ENCODE measurements around the gene USH2A. TPM values are rescaled to one million over a fixed set of nuclear protein-coding genes. Genes with fewer than 3 reads are reported as not detected.
"Not testable (repeated sequence)": the region's sequence is repeated elsewhere in the genome, so short reads cannot be mapped to it uniquely, and the experiment has no call there.

The USH2A gene
- total and polyA plus RNA-seq, 5 donors from 2014 or later = not detected

DNA sequence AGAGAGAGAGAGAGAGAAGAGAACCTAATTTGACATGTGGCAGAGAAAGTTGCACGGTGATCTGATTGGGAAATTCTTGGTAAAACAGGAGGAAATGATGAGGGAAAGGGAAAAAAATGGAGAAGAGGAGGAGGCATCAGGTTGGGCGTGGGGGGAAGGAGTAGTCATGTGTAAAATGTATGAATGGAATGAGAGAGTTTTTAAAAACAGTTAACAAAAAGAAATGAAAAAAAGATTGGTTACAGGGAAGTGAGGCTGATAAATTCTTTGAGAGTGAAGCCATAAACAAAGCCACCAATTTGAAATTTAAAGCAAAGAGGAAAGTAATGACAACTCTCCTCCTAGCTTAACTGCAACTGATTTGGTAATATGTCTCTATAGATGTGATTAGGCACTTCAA is 409.2 kb downstream of the USH2A start:
- H3K4me3 ChIP-seq (ENCODE audit: low read depth, low read length) = no peak overlapping the region
- ATAC-seq (ENCODE audit: low read depth in 2 of 2) = no peak
- H3K4me1 Mint-ChIP-seq = peaks cover 0 to 3% (median 1%) of the 10 kb centered on the region in 4 donors
- peak overlapping the region in 1 of 4 donors; percentile 32 for H3K4me3 Mint-ChIP-seq
- no peaks in the 10 kb centered on the region for H3K27me3 Mint-ChIP-seq
- no peaks in the 10 kb centered on the region for H3K4me1 ChIP-seq (ENCODE audit: control insufficient read depth, insufficient read depth, low read length, poor library complexity, severe bottlenecking)
- no peak overlapping the region for H3K27ac Mint-ChIP-seq
- peaks cover 2% of the 10 kb centered on the region for H3K36me3 Mint-ChIP-seq
- peaks cover 0 to 4% of the 10 kb centered on the region in 2 experiments for H3K9me3 ChIP-seq (ENCODE audit: control insufficient read depth in 2 of 2, low read length in 2 of 2)
- no peaks in the 10 kb centered on the region for H3K36me3 ChIP-seq (ENCODE audit: control insufficient read depth, insufficient read depth, low read length)
- peaks cover 5 to 26% (median 11%) of the 10 kb centered on the region in 7 donors for H3K9me3 Mint-ChIP-seq
- no peak for DNase-seq
- no peaks in the 10 kb centered on the region for H3K27me3 ChIP-seq (ENCODE audit: control insufficient read depth, insufficient read depth, low read length)
- H3K27ac ChIP-seq (ENCODE audit: insufficient read depth, low read length, poor library complexity, severe bottlenecking) = no peak overlapping the region

DNA sequence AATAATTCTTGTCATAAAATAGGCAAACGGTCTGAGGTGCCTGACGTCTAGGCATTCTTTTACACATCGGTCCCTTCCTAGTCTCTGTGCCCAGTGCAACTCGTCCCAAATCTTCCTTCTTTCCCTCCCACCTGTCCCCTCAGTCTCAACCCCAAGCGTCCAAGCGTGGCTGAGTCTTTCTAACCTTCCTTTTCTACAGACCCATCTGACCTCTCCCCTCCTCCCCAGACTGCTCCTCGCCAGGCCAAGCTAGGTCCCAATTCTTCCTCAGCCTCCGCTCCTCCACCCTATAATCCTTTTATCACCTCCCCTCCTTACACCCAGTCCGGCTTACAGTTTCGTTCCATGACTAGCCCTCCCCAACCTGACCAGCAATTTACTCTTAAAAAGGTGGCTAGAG is 413.8 kb downstream of the USH2A start:
- H3K4me1 Mint-ChIP-seq; H3K27ac ChIP-seq (ENCODE audit: insufficient read depth, low read length, poor library complexity, severe bottlenecking); H3K27me3 ChIP-seq (ENCODE audit: control insufficient read depth, insufficient read depth, low read length); H3K4me3 Mint-ChIP-seq; H3K27me3 Mint-ChIP-seq; H3K4me3 ChIP-seq (ENCODE audit: low read depth, low read length); ATAC-seq (ENCODE audit: low read depth in 2 of 2); H3K36me3 Mint-ChIP-seq; H3K9me3 ChIP-seq (ENCODE audit: control insufficient read depth in 2 of 2, low read length in 2 of 2); H3K27ac Mint-ChIP-seq; DNase-seq; H3K36me3 ChIP-seq (ENCODE audit: control insufficient read depth, insufficient read depth, low read length); H3K4me1 ChIP-seq (ENCODE audit: control insufficient read depth, insufficient read depth, low read length, poor library complexity, severe bottlenecking): not testable (repeated sequence)
- H3K9me3 Mint-ChIP-seq = peaks cover 1 to 26% (median 11%) of the 10 kb centered on the region in 7 donors

DNA sequence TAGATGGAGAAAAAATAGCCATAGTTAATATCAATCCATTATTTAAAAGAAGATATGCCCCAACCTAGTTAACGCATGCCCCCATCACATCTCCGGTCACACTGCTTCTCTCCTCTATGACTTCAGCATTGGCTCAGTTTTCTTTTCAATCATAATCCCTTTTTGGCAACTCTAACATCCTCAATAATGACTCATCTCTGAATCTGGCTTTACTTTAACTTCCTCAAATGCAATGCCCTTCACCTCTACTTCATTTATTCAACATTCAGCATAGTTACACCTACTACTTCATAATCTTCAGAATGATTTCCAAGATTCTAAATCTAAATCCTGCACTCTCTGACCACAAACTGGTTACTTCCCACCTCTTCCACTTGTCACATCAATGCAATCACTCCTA is 417.3 kb downstream of the USH2A start:
- no peak overlapping the region for H3K27ac Mint-ChIP-seq
- H3K36me3 Mint-ChIP-seq = peaks cover 5% of the 10 kb centered on the region
- H3K4me3 Mint-ChIP-seq = no peak overlapping the region
- Histone ChIP-seq H3K27ac (ENCODE audit: insufficient read depth, low read length, poor library complexity, severe bottlenecking) (no peak overlapping the region), H3K9me3 (ENCODE audit: control insufficient read depth in 2 of 2, low read length in 2 of 2) (peaks cover 0 to 8% of the 10 kb centered on the region in 2 experiments), H3K27me3 (ENCODE audit: control insufficient read depth, insufficient read depth, low read length) (no peaks in the 10 kb centered on the region), H3K4me1 (ENCODE audit: control insufficient read depth, insufficient read depth, low read length, poor library complexity, severe bottlenecking) (no peaks in the 10 kb centered on the region), H3K4me3 (ENCODE audit: low read depth, low read length) (no peak overlapping the region), H3K36me3 (ENCODE audit: control insufficient read depth, insufficient read depth, low read length) (no peaks in the 10 kb centered on the region)
- H3K9me3 Mint-ChIP-seq = peaks cover 0 to 12% (median 2%) of the 10 kb centered on the region in 7 donors
- no peaks in the 10 kb centered on the region for H3K4me1 Mint-ChIP-seq
- DNase-seq = no peak
- no peaks in the 10 kb centered on the region for H3K27me3 Mint-ChIP-seq
- no peak for ATAC-seq (ENCODE audit: low read depth in 2 of 2)

DNA sequence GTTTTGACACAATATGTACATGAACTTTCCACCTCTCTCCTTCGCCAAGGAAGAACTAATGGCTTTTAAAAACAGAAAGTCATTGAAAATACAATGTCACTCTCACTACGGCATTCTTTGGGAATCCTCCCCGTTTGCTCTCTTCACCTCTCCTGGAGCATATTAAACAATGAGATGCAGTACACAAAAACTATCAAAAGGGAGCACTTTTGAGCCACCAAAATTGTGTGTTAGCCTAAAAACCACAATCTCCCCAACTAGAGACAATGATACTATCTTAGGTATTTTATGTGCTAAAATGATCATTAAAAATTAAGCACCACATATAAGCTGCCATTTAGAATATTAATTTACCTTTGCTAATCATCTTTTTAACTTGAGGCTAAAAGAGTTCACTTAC is 430.6 kb downstream of the USH2A start:
- Mint-ChIP-seq H3K9me3 (peaks cover 0 to 13% (median 6%) of the 10 kb centered on the region in 7 donors), H3K27ac (no peak overlapping the region), H3K4me3 (peak overlapping the region in 1 of 4 donors; percentile 54), H3K36me3 (no peaks in the 10 kb centered on the region), H3K27me3 (no peaks in the 10 kb centered on the region), H3K4me1 (no peaks in the 10 kb centered on the region)
- no peak for ATAC-seq (ENCODE audit: low read depth in 2 of 2)
- Histone ChIP-seq H3K36me3 (ENCODE audit: control insufficient read depth, insufficient read depth, low read length) (no peaks in the 10 kb centered on the region), H3K4me3 (ENCODE audit: low read depth, low read length) (no peak overlapping the region), H3K9me3 (ENCODE audit: control insufficient read depth in 2 of 2, low read length in 2 of 2) (no peaks in the 10 kb centered on the region), H3K4me1 (ENCODE audit: control insufficient read depth, insufficient read depth, low read length, poor library complexity, severe bottlenecking) (no peaks in the 10 kb centered on the region), H3K27ac (ENCODE audit: insufficient read depth, low read length, poor library complexity, severe bottlenecking) (no peak overlapping the region), H3K27me3 (ENCODE audit: control insufficient read depth, insufficient read depth, low read length) (no peaks in the 10 kb centered on the region)
- no peak for DNase-seq

DNA sequence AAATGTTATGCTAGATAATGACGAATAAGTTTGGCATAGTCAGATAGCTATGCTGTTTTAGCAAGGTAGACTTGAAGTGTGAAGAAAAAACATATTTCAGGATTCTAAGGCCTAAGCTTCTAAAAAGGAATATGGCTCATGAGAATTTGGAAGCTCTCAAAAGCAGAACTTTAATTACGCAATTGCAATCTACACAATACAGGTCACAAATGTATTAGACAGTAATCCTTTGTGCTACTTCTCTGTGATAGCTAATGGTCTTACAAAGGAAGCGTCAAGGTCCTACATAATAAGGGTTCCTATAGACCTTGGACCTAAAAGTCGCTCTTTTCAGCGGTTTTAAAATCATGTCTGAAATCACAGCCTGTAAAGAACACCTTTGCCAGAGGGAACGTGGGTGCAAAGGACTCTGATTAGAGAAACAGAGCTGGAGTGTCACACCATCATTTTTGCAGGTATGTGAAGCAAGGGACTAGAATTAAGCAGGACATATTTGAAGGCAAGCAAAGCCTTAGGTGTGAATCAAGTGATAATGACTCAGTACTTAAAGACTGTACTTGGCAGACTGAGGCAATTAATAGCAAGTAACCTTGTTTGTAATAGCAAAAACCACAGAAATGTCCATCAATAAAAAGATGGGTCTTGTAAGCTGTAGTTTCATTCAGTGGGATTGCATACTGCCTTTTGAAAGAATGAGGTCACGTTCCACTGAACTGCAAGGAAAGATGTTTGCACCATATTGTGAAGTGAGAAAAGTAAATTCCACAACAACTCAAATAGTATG is 436.0 kb downstream of the USH2A start:
- Mint-ChIP-seq H3K27me3 (no peaks in the 10 kb centered on the region), H3K4me3 (no peak overlapping the region), H3K4me1 (no peaks in the 10 kb centered on the region), H3K27ac (no peak overlapping the region), H3K9me3 (peaks cover 0 to 11% (median 5%) of the 10 kb centered on the region in 7 donors), H3K36me3 (no peaks in the 10 kb centered on the region)
- no peak overlapping the region for H3K4me3 ChIP-seq (ENCODE audit: low read depth, low read length)
- ATAC-seq (ENCODE audit: low read depth in 2 of 2) (no peak), DNase-seq (no peak)
- no peak overlapping the region for H3K27ac ChIP-seq (ENCODE audit: insufficient read depth, low read length, poor library complexity, severe bottlenecking)
- no peaks in the 10 kb centered on the region for H3K4me1 ChIP-seq (ENCODE audit: control insufficient read depth, insufficient read depth, low read length, poor library complexity, severe bottlenecking)
- no peaks in the 10 kb centered on the region for H3K9me3 ChIP-seq (ENCODE audit: control insufficient read depth in 2 of 2, low read length in 2 of 2)
- no peaks in the 10 kb centered on the region for H3K36me3 ChIP-seq (ENCODE audit: control insufficient read depth, insufficient read depth, low read length)
- no peaks in the 10 kb centered on the region for H3K27me3 ChIP-seq (ENCODE audit: control insufficient read depth, insufficient read depth, low read length)

DNA sequence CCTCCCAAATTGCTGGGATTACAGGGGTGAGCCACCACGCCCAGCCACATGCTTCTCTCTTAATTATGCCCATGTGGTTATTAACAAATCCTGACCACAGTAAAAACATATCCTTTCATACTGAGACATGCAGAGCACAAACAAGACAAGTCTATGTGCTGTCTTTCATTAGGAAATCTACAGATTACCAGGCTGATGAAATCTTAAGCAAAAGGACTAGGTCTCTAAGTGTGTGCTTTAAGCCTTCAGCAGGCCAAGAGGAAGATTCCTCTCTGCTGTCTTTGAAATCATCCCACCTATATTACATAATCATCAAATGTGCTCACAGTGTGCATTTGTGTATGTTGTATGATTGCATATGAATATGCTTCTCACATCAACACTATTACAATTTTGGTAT is 436.8 kb downstream of the USH2A start:
- ATAC-seq (ENCODE audit: low read depth in 2 of 2) = no peak
- Mint-ChIP-seq H3K4me1 (no peaks in the 10 kb centered on the region), H3K27ac (no peak overlapping the region), H3K27me3 (no peaks in the 10 kb centered on the region), H3K36me3 (no peaks in the 10 kb centered on the region), H3K4me3 (no peak overlapping the region), H3K9me3 (peaks cover 0 to 15% (median 6%) of the 10 kb centered on the region in 7 donors)
- Histone ChIP-seq H3K4me3 (ENCODE audit: low read depth, low read length) (no peak overlapping the region), H3K36me3 (ENCODE audit: control insufficient read depth, insufficient read depth, low read length) (no peaks in the 10 kb centered on the region), H3K9me3 (ENCODE audit: control insufficient read depth in 2 of 2, low read length in 2 of 2) (no peaks in the 10 kb centered on the region), H3K4me1 (ENCODE audit: control insufficient read depth, insufficient read depth, low read length, poor library complexity, severe bottlenecking) (no peaks in the 10 kb centered on the region), H3K27ac (ENCODE audit: insufficient read depth, low read length, poor library complexity, severe bottlenecking) (no peak overlapping the region), H3K27me3 (ENCODE audit: control insufficient read depth, insufficient read depth, low read length) (no peaks in the 10 kb centered on the region)
- DNase-seq = no peak

DNA sequence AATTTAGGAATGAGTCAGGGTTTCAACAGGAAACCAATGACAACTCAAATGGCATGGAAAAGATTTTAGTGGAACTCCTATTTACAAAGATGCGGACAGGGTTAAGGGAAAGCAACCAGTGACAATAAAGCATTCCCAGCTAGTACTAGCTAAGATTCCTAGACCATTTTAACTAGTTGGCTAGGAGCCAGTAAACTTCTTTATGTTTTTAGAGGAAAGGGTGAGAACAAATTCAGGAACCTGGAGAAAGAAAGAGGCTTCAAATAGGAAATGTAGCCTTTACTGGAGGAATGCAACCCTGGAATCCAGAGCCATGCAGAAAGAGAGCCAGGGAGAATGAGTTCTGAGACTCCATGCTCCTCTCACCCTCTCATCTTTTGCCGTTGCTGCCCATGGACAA is 439.6 kb downstream of the USH2A start:
- DNase-seq (no peak), ATAC-seq (ENCODE audit: low read depth in 2 of 2) (no peak)
- no peaks in the 10 kb centered on the region for H3K36me3 Mint-ChIP-seq
- no peaks in the 10 kb centered on the region for H3K4me1 Mint-ChIP-seq
- Histone ChIP-seq H3K27ac (ENCODE audit: insufficient read depth, low read length, poor library complexity, severe bottlenecking) (no peak overlapping the region), H3K36me3 (ENCODE audit: control insufficient read depth, insufficient read depth, low read length) (no peaks in the 10 kb centered on the region), H3K4me1 (ENCODE audit: control insufficient read depth, insufficient read depth, low read length, poor library complexity, severe bottlenecking) (no peaks in the 10 kb centered on the region), H3K9me3 (ENCODE audit: control insufficient read depth in 2 of 2, low read length in 2 of 2) (no peaks in the 10 kb centered on the region), H3K4me3 (ENCODE audit: low read depth, low read length) (no peak overlapping the region), H3K27me3 (ENCODE audit: control insufficient read depth, insufficient read depth, low read length) (no peaks in the 10 kb centered on the region)
- H3K9me3 Mint-ChIP-seq = peaks cover 2 to 15% (median 5%) of the 10 kb centered on the region in 7 donors
- H3K27me3 Mint-ChIP-seq = no peaks in the 10 kb centered on the region
- no peak overlapping the region for H3K4me3 Mint-ChIP-seq
- H3K27ac Mint-ChIP-seq = no peak overlapping the region

DNA sequence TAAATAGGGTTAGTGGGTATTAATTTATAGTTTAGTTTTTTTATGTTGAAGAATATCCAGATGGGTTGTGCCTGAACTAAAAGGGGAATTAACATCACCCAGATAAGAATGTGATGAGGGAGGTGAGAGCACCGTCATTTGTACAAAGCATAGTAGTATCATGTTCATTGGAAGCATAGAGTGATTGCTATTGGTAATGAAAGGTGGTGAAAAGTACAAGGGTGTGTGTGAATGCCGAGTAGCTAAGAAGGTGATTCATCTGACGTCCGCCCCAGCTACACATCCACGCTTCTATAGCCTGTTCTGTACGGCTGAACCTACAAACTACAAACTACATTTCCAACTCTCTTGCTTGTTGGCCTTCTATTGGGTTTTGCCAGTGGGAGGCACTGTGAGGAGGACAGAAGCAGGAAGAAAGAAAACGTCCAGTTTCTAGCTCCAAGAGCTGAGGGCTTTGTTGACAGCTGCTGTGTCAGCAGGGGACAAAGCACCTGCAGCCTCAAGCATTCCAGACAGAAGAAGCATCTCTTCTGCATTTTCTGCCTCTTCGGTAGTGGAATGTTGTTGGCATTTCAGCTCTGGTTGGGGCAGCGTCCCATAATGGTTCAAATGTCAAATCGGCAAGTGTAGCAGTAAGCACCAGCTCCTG is 451.3 kb downstream of the USH2A start:
- Mint-ChIP-seq H3K4me3 (no peak overlapping the region), H3K36me3 (no peaks in the 10 kb centered on the region), H3K4me1 (no peaks in the 10 kb centered on the region), H3K27me3 (no peaks in the 10 kb centered on the region), H3K27ac (no peak overlapping the region), H3K9me3 (peaks cover 2 to 12% (median 6%) of the 10 kb centered on the region in 7 donors)
- ATAC-seq (ENCODE audit: low read depth in 2 of 2) (no peak), DNase-seq (no peak)
- H3K4me1 ChIP-seq (ENCODE audit: control insufficient read depth, insufficient read depth, low read length, poor library complexity, severe bottlenecking) = no peaks in the 10 kb centered on the region
- no peak overlapping the region for H3K27ac ChIP-seq (ENCODE audit: insufficient read depth, low read length, poor library complexity, severe bottlenecking)
- H3K27me3 ChIP-seq (ENCODE audit: control insufficient read depth, insufficient read depth, low read length) = no peaks in the 10 kb centered on the region
- no peaks in the 10 kb centered on the region for H3K9me3 ChIP-seq (ENCODE audit: control insufficient read depth in 2 of 2, low read length in 2 of 2)
- H3K4me3 ChIP-seq (ENCODE audit: low read depth, low read length) = no peak overlapping the region
- no peaks in the 10 kb centered on the region for H3K36me3 ChIP-seq (ENCODE audit: control insufficient read depth, insufficient read depth, low read length)

All from CD4-positive, CD25-positive, alpha-beta regulatory T cell (primary cell).